B cell (primary cell): ENCODE measurements around the gene F12. TPM values are rescaled to one million over a fixed set of nuclear protein-coding genes. Genes with fewer than 3 reads are reported as not detected.

Experiments
- ATAC-seq: fragments of 200-7000 bp; cut with Tn5 transposase; one replicate; pipeline ENCODE4 v1.10.0; 2021; ENCODE audit warnings: low read depth, mild to moderate bottlenecking, moderate number of reproducible peaks, moderate library complexity
- CTCF ChIA-PET: fragments of 350-600 bp; sonication (Branson Sonifier 250); formaldehyde crosslinking; loops from one replicate; lab custom pipeline; 2021; ENCODE audit warnings: antibody characterized with exemption, inconsistent platforms; lab: Charles Lee
- POLR2A ChIA-PET: fragments of 350-600 bp; sonication (Branson Sonifier 250); formaldehyde crosslinking; loops from one replicate; lab custom pipeline; 2021; ENCODE audit warnings: antibody characterized with exemption; lab: Charles Lee
- DNase-seq: peaks from one replicate; pipeline ENCODE4 v3.0.0; 2013
- H2AFZ ChIP-seq: 2 replicates; pipeline ENCODE4 v1.6.1; 2012; ENCODE audit warnings: mild to moderate bottlenecking, low read depth, low read length; ENCODE audit not compliant: insufficient read depth, poor library complexity, severe bottlenecking
- H3K27ac ChIP-seq, 2 donors: 1 replicate in 1 of 2; 2 replicates in 1 of 2; pipeline ENCODE4 v1.5.1; 2012 to 2013; ENCODE audit warnings: low read length in 2 of 2, mild to moderate bottlenecking in 2 of 2, moderate library complexity in 1 of 2
- H3K27me3 ChIP-seq, 4 experiments: fragments of 200-600 bp in 1 of 4; sonication (generic) in 1 of 4; replicated peaks in 1 of 4; 1 replicate in 2 of 4; 2 replicates in 2 of 4; pipeline versions ENCODE4 v1.6.1 to v1.7.0; 2013 to 2016; ENCODE audit warnings: low read length in 3 of 4, mild to moderate bottlenecking in 2 of 4, mixed read lengths in 1 of 4, moderate library complexity in 1 of 4; ENCODE audit not compliant: insufficient read depth in 4 of 4, control insufficient read depth in 3 of 4; ENCODE audit errors: control extremely low read depth in 1 of 4
- H3K36me3 ChIP-seq, 2 experiments: replicated peaks in 1 of 2; 1 replicate in 1 of 2; 2 replicates in 1 of 2; pipeline versions ENCODE4 v1.6.1 to v1.7.1; 2013; ENCODE audit warnings: low read length in 1 of 2; ENCODE audit not compliant: insufficient read depth in 2 of 2, control insufficient read depth in 1 of 2; ENCODE audit errors: control extremely low read depth in 1 of 2, extremely low read depth in 1 of 2
- H3K4me1 ChIP-seq, 2 donors: fragments of 200-600 bp in 1 of 2; sonication (generic) in 1 of 2; 1 replicate in 1 of 2; 2 replicates in 1 of 2; pipeline versions ENCODE4 v1.5.1 to v1.6.1; 2013 to 2017; ENCODE audit warnings: low read length in 2 of 2; ENCODE audit not compliant: control insufficient read depth in 2 of 2, insufficient read depth in 2 of 2
- H3K4me2 ChIP-seq: replicated peaks from 2 replicates; pipeline ENCODE3; 2012; ENCODE audit warnings: mild to moderate bottlenecking, low read depth, low read length; ENCODE audit not compliant: poor library complexity, severe bottlenecking
- H3K4me3 ChIP-seq, 5 experiments: fragments of 200-600 bp in 1 of 5; sonication (generic) in 1 of 5; 1 replicate in 3 of 5; 2 replicates in 2 of 5; pipeline versions ENCODE4 v1.5.1 to v1.7.0; 2011 to 2016; ENCODE audit warnings: low read length in 4 of 5, mild to moderate bottlenecking in 4 of 5, low read depth in 2 of 5, control low read depth in 1 of 5, moderate library complexity in 1 of 5; ENCODE audit not compliant: insufficient read depth in 1 of 5; ENCODE audit errors: control extremely low read depth in 1 of 5, extremely low read depth in 1 of 5
- H3K79me2 ChIP-seq: fragments of 200-600 bp; sonication (generic); one replicate; pipeline ENCODE4 v1.6.0; 2016; ENCODE audit warnings: low read length; ENCODE audit not compliant: control insufficient read depth, insufficient read depth
- H3K9ac ChIP-seq: fragments of 200-600 bp; sonication (generic); 2 replicates; pipeline ENCODE4 v1.6.1; 2017; ENCODE audit warnings: mild to moderate bottlenecking, low read length, moderate library complexity
- H3K9me3 ChIP-seq, 3 donors: one replicate each; pipeline versions ENCODE4 v1.6.1 to v1.7.1; 2013; ENCODE audit warnings: low read length in 2 of 3; ENCODE audit not compliant: control insufficient read depth in 2 of 3, insufficient read depth in 1 of 3; ENCODE audit errors: control extremely low read depth in 1 of 3
- H4K20me1 ChIP-seq: 2 replicates; pipeline ENCODE4 v1.6.0; 2012; ENCODE audit warnings: mild to moderate bottlenecking, low read length; ENCODE audit not compliant: insufficient read depth, control insufficient read depth, poor library complexity, severe bottlenecking
- H3K27ac Mint-ChIP-seq: one replicate; pipeline ENCODE4 v1.8.0; 2021; ENCODE audit warnings: mixed read lengths
- H3K27me3 Mint-ChIP-seq: one replicate; pipeline ENCODE4 v1.8.0; 2021; ENCODE audit warnings: mixed read lengths
- H3K4me1 Mint-ChIP-seq: one replicate; pipeline ENCODE4 v1.8.0; 2021; ENCODE audit warnings: mixed read lengths
- H3K4me3 Mint-ChIP-seq: one replicate; pipeline ENCODE4 v1.8.0; 2021; ENCODE audit warnings: mixed read lengths
- H3K9me3 Mint-ChIP-seq: one replicate; pipeline ENCODE4 v1.8.0; 2022; ENCODE audit warnings: mixed read lengths; ENCODE audit not compliant: insufficient read depth
- EZH2 ChIP-seq: IDR thresholded peaks from 2 replicates; pipeline ENCODE4 v1.6.1; 2012; ENCODE audit warnings: borderline replicate concordance, low read depth, mild to moderate bottlenecking, moderate library complexity, low read length; ENCODE audit not compliant: insufficient read depth, poor library complexity, severe bottlenecking
- WGBS: methylation state at CpG from one replicate; pipeline ENCODE4 v1.1.5; 2013; ENCODE audit warnings: missing lambda C conversion rate; ENCODE audit not compliant: insufficient coverage; 5-methylcytosine and 5-hydroxymethylcytosine counted together
- intact Hi-C: fragments of 100-400 bp; cut with micrococcal nuclease; formaldehyde crosslinking; loops from one replicate; pipeline ENCODE4 v1.10.0; 2022
- polyA plus RNA-seq: library from polyadenylated mRNA; depleted of rRNA; stranded (reverse); fragments of >200 nt; gene quantifications from 2 replicates; pipeline ENCODE4 v1.2.3, GENCODE V29; 2012
- total RNA-seq, 2 donors: library from RNA; stranded (reverse); fragments of 120-200 nt in 1 of 2; gene quantifications; 1 replicate in 1 of 2; 2 replicates in 1 of 2; pipeline versions ENCODE4 v1.2.3 to v1.2.4, GENCODE V29; 2013 to 2022
- TF ChIP-seq, protein P1 (sequence below): fragments of 200-600 bp; IDR thresholded peaks from one replicate; pipeline ENCODE4 v1.8.0; 2022; ENCODE audit warnings: antibody characterized with exemption, mild to moderate bottlenecking

Gene F12
- total and polyA plus RNA-seq, 2 donors (not counting 1 experiment from before 2014, with no cell fraction given) = 3.1 TPM; not detected in 1

DNA sequence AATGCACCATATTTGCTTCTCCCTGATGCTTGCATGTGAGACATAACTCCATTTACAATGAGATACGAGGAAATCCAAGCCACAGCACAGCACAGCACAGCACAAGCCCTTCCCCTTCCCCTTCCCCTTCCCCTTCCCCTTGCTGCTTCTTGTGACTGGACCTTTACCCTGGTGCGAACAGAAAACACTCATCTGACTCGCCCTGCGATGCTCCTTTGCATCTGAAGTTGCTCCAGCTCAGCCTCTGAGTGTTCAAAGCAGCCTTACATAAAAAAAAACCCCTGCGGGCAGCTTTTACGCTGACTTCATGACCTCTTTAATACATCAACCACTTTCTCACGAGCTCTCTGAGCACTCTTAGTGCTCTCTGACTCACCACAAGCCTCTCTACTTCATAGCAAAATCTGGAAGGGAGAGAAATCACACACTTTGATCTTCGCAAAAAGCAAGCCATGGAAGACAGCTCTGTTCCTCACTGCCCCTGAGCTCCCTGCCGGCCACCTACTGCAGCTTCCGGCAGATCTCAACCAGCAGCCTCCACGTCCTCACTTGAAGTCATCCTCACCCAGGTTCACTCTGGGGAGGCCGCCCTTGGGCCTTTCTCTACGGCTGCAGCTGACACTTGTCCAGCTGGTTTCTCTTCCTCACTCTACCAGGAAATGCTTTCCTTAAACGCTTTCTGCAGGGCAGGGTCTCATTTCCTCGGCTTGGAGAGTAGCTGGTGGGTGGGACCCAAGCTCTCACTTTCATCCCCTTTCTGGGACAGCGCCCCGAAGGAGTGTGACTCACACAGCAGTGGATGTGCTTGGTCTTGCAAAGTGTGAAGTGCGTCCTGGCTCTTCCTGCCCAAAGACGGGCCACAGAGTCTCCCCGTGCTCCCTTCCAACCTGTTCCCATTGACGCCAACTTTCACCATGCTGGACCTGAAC is 19.9 kb downstream of the F12 start:
- Mint-ChIP-seq H3K27ac (peak overlapping the region; percentile 54), H3K4me3 (peak overlapping the region; percentile 1), H3K4me1 (peaks cover 27% of the 10 kb centered on the region), H3K9me3 (no peaks in the 10 kb centered on the region), H3K27me3 (peaks cover 8% of the 10 kb centered on the region)
- Histone ChIP-seq H3K9me3 (no peaks in the 10 kb centered on the region), H3K4me2 (peak overlapping the region; percentile 9), H3K4me3 (no peak overlapping the region), H4K20me1 (no peaks in the 10 kb centered on the region), H3K27ac (no peak overlapping the region), H3K27me3 (peaks cover 0 to 5% (median 0%) of the 10 kb centered on the region in 4 experiments), H2AFZ (peak overlapping the region; percentile 29), H3K4me1 (peaks cover 14 to 24% of the 10 kb centered on the region in 2 donors), H3K9ac (no peak overlapping the region), H3K79me2 (no peaks in the 10 kb centered on the region), H3K36me3 (no peaks in the 10 kb centered on the region)
- ChIA-PET CTCF (interaction anchor here (0.7 to 10.1 kb wide), 28 partner anchors 8 to 136 kb away, joined by 3 to 186 read pairs (median 5); partner anchors contain the start of genes DDX41, DOK3, F12 and GRK6), POLR2A (interaction anchor here (0.5 to 2.3 kb wide), 4 partner anchors 16 to 207 kb away, joined by 3 to 17 read pairs (median 5); no protein-coding TSS in a partner anchor)
- intact Hi-C loops = loop anchor here (1.0 to 2.0 kb wide), 6 partner anchors 14 to 681 kb away; partner anchors contain the start of genes PDLIM7 and RGS14
- no peak for TF ChIP-seq EZH2
- TF ChIP-seq, protein P1, sequence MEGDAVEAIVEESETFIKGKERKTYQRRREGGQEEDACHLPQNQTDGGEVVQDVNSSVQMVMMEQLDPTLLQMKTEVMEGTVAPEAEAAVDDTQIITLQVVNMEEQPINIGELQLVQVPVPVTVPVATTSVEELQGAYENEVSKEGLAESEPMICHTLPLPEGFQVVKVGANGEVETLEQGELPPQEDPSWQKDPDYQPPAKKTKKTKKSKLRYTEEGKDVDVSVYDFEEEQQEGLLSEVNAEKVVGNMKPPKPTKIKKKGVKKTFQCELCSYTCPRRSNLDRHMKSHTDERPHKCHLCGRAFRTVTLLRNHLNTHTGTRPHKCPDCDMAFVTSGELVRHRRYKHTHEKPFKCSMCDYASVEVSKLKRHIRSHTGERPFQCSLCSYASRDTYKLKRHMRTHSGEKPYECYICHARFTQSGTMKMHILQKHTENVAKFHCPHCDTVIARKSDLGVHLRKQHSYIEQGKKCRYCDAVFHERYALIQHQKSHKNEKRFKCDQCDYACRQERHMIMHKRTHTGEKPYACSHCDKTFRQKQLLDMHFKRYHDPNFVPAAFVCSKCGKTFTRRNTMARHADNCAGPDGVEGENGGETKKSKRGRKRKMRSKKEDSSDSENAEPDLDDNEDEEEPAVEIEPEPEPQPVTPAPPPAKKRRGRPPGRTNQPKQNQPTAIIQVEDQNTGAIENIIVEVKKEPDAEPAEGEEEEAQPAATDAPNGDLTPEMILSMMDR = no peak
- DNase-seq (no peak), ATAC-seq (no peak)
- 60% methylated on average over 16 of the region's 21 CpGs for WGBS
